Ishikawa (cell line): ENCODE measurements around the gene YPEL2.

ENCODE experiments used
- CEBPB ChIP-seq: IDR thresholded peaks from 2 replicates; pipeline ENCODE4 v1.6.1; 2012
- CREB1 ChIP-seq: IDR thresholded peaks from 2 replicates; pipeline ENCODE4 v1.6.1; 2012; ENCODE audit warnings: low read depth
- EP300 ChIP-seq: IDR thresholded peaks from 2 replicates; pipeline ENCODE4 v1.6.1; 2012; ENCODE audit warnings: borderline replicate concordance
- FOXM1 ChIP-seq: IDR thresholded peaks from 2 replicates; pipeline ENCODE4 v1.6.1; 2012; ENCODE audit warnings: low read depth, borderline replicate concordance
- NFIC ChIP-seq: IDR thresholded peaks from 2 replicates; pipeline ENCODE4 v1.6.1; 2012
- RAD21 ChIP-seq: IDR thresholded peaks from 2 replicates; pipeline ENCODE4 v1.6.1; 2012; ENCODE audit warnings: low read depth
- TAF1 ChIP-seq: IDR thresholded peaks from 2 replicates; pipeline ENCODE4 v1.6.1; 2012; ENCODE audit warnings: low read depth, mild to moderate bottlenecking
- TCF12 ChIP-seq: IDR thresholded peaks from 2 replicates; pipeline ENCODE4 v1.6.1; 2012; ENCODE audit warnings: low read depth
- TEAD4 ChIP-seq: IDR thresholded peaks from 2 replicates; pipeline ENCODE4 v1.6.1; 2012
- YY1 ChIP-seq: IDR thresholded peaks from 2 replicates; pipeline ENCODE4 v1.6.1; 2012; ENCODE audit warnings: low read depth
- ZBTB7A ChIP-seq: IDR thresholded peaks from 2 replicates; pipeline ENCODE4 v1.6.1; 2012; ENCODE audit warnings: low read depth
- TF ChIP-seq, protein P1 (sequence below): IDR thresholded peaks from 2 replicates; pipeline ENCODE4 v1.6.1; 2012
- TF ChIP-seq, protein P2 (sequence below): IDR thresholded peaks from 2 replicates; pipeline ENCODE4 v1.6.1; 2012

DNA sequence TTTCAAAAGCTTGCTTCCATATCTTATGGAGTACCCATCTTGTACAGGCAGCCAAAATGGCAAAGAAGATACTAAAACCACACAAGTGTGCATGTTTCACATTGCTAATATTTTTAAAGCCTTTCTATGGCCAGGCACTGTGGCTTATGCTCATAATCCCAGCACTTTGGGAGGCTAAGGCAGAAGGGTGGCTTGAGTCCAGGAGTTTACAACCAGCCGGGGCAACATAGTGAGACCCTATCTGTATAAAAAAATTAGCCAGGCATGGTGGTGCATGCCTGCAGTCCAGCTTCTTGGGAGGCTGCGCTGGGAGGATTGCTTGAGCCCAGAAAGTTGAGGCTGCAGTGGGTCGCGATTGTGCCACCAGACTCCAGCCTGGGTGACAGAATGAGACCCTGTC, 71.3 kb downstream of the YPEL2 start:
- TF ChIP-seq EP300 (no peak), TCF12 (no peak), CREB1 (no peak), TAF1 (no peak), ZBTB7A (no peak), RAD21 (no peak), NFIC (no peak), FOXM1 (no peak), CEBPB (no peak), TEAD4 (no peak), YY1 (no peak)
- TF ChIP-seq, protein P1, sequence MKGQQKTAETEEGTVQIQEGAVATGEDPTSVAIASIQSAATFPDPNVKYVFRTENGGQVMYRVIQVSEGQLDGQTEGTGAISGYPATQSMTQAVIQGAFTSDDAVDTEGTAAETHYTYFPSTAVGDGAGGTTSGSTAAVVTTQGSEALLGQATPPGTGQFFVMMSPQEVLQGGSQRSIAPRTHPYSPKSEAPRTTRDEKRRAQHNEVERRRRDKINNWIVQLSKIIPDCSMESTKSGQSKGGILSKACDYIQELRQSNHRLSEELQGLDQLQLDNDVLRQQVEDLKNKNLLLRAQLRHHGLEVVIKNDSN: no peak
- TF ChIP-seq, protein P2, sequence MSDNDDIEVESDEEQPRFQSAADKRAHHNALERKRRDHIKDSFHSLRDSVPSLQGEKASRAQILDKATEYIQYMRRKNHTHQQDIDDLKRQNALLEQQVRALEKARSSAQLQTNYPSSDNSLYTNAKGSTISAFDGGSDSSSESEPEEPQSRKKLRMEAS: no peak
